ENCODE data around the gene CERK.

DNA sequence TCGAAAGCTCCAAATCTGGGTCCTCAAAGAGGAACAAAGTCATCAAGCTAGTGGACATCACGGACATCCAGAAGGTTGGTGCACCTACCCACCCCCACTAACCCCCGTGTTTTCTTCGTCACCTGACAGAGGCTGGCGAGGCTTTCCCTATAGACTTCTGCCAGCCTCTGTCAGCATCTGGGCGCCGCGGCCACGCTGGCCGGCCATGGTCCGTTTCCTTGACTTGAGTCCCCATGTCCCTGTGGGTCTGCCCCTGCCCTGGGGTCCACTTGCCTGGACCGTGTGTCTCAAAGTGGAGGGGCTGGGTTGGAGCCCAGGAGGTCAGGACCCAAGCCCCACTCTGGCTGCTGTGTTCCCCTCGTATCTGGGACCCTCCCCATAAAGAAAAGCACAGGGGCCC is 62.6 kb downstream of the CERK start:
- TF ChIP-seq, protein P1, sequence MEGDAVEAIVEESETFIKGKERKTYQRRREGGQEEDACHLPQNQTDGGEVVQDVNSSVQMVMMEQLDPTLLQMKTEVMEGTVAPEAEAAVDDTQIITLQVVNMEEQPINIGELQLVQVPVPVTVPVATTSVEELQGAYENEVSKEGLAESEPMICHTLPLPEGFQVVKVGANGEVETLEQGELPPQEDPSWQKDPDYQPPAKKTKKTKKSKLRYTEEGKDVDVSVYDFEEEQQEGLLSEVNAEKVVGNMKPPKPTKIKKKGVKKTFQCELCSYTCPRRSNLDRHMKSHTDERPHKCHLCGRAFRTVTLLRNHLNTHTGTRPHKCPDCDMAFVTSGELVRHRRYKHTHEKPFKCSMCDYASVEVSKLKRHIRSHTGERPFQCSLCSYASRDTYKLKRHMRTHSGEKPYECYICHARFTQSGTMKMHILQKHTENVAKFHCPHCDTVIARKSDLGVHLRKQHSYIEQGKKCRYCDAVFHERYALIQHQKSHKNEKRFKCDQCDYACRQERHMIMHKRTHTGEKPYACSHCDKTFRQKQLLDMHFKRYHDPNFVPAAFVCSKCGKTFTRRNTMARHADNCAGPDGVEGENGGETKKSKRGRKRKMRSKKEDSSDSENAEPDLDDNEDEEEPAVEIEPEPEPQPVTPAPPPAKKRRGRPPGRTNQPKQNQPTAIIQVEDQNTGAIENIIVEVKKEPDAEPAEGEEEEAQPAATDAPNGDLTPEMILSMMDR (conservative IDR thresholded peaks at IDR 0.05 in 1 of 2, IDR thresholded peaks at IDR 0.05 in 1 of 2; ENCODE audit: extremely low read depth in 1 of 2, insufficient read depth in 1 of 2, low read depth in 1 of 2, low read length in 2 of 2), result no peak
- TF ChIP-seq EZH2 (IDR thresholded peaks at IDR 0.05; ENCODE audit: borderline replicate concordance, low read length), result no peak
